ENCODE results near the gene RSRC2.

The RSRC2 gene

GRCh38 chr12:122454739-122455138 lies 72.0 kb downstream of the RSRC2 start:
- no peak for TF ChIP-seq CTCF (IDR thresholded peaks at IDR 0.05; ENCODE audit: insufficient read depth, missing control alignments)
- FAIRE-seq (no peak), DNase-seq (ENCODE audit: insufficient read length, low spot score) (no peak)

GRCh38 chr12:122454250-122454721 lies 72.5 kb downstream of the RSRC2 start:
- FAIRE-seq, result no peak
- no peak for DNase-seq (ENCODE audit: insufficient read length, low spot score)
- TF ChIP-seq CTCF (IDR thresholded peaks at IDR 0.05; ENCODE audit: insufficient read depth, missing control alignments), result no peak
